HG03159 (cell line): Measurements from ENCODE around the gene KRTAP19-8.

Experiments
- ATAC-seq: cut with Tn5 transposase; IDR thresholded peaks from one replicate; pipeline ENCODE4 v1.9.1; 2021; ENCODE audit warnings: mild to moderate bottlenecking, moderate library complexity; ENCODE audit not compliant: unreplicated experiment

The KRTAP19-8 gene

DNA sequence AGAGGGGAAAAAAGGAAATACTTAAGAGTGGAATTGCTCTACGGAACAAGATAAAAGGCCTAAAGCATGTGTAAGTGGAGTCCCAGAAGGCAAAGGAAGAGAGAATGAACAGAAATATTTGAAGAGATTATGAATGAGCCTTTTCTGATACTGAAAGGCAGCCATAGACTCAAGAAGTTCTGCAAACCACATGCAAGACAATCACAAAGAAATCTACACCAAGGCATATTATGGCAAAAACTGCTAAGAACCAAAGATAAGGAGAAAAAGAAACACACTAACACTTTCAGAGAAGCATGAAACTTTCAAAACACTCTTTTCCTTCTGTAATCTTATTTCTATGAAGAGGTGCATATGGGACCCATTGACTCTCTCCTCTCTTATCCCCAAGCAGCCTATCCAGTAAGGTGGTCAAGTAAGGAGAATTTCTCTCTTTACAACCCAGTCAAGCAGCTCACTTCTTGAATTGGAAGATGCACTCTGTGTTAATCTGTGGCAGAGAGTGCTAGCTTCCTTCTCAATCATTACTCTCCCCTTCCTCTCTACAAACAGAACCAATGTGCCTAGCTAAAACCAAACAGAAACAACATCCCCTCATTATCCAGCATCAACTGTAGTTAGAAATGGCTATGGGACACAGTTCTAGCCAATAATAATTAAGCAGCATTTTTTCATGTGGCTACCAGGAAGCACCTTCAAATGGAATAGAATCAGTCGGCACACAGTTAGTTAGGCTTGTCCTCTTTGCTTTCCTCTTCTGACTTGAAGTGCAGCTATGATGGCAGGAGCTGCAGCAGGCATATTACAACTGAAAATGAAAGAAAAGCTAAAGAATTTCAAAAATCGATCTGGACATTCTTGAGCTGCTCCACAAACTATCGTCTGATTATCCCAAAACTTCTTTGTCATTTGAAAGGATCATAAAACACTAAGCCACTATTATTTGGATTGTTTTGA is 25.9 kb downstream of the KRTAP19-8 start:
- no peak for ATAC-seq

DNA sequence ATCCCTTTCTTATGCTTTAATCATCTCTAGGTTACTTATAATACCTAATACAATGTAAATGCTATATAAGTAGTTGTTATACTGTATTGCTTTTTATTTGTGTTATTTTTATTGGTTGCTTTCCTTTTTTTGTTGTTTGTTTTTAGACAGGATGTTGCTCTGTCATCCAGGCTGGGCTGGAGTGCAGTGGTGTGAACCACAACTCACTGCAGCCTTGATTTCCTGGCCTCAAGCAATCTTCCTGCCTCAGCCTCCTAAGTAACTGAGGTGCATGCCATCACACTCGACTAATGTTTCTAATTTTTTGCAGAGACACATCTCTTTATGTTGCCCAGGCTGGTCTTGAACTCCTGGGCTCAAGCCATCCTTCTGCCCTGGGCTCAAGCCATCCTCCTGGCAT is 26.9 kb downstream of the KRTAP19-8 start:
- ATAC-seq = no peak

DNA sequence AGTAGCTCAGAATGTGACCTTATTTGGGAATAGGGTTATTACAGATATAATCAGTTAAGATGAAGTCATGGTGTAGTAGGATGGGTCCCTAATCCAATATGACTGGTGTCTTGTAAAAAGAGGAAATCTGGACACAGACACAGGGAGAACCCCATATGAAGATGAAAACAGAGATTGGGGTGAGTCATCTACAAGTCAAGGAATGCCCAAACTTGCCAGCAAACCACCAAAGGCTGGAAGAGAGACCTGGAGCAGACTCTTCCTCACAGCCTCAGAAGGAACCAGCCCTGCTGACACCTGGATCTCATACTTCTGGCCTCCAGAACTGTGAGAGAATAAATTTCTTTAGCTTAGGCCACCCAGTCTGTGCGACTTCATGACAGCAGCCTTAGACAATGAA is 29.9 kb downstream of the KRTAP19-8 start:
- ATAC-seq = no peak

DNA sequence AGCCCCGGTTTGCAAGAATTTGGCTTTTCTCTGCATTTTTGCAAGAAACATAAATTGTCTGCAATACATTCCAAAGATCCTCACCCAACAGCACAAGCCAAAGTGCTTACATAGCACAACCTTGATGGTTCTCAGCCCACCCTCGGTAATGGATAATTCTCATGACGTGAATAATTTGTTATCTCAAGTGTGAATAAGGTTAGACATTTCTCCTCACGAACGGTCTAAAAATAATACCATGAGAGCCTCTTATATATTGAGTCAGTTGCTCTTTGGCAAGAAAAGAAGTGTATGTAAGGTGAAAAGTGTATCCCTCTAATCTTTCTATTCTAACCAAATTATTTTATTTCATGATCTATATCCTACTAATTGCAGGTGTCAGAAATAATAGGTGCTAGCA is 33.3 kb downstream of the KRTAP19-8 start:
- no peak for ATAC-seq

DNA sequence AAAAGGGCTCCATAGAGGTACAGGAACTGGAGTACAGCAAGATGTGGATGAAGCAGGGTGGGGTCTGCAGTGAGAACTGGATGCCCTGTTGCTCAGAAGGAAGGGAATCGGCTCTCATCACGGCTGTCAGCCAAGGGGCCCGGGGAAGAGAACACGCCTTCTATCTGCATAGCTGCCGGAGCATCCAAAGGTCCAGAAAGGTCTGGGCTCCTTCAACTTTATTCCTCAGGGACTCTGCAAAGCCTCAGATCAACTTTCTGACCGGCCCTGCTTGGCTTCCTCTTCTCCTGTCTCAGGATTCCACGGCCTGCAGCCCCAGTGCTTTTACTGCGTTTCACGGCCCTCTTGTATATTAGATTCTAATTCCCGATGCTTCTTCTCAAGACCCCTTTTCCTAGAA is 34.8 kb downstream of the KRTAP19-8 start:
- no peak for ATAC-seq

DNA sequence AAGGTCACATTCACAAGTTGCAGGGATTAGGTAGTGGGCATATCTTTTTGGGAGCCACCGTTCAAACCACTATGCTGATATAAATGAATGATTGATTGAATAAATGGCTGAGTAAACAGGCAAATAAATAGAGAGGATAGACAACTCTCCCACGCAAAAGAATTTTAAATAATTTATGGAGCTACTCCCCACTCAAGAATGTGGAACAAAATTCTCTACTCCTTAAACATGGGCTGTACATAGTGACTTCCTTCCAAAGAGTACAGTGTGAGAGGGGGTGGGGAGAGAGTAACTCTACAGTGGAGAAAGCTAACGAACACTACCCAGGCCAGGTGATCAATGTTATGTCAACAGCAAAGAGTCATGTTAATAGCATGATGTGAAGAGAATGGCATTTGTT is 40.7 kb downstream of the KRTAP19-8 start:
- no peak for ATAC-seq

DNA sequence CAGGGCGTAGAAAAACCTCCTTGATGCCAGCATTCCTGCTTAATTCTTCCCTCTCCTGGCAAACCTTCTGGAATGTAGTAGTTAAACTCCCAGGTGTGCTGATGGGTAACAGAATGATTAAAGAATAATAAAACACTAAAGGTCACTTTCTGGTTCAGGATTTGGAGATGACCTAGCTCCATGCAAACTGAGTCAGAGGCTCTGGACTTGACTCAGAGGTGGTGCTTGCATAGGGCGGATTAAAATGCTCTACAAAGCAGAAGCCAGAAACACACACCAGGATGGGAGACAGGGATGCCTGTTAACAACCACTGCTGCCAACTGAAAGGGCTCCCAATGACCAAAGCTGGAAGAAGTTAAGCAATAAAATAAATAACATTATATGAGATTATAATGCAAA is 41.5 kb downstream of the KRTAP19-8 start:
- no peak for ATAC-seq

DNA sequence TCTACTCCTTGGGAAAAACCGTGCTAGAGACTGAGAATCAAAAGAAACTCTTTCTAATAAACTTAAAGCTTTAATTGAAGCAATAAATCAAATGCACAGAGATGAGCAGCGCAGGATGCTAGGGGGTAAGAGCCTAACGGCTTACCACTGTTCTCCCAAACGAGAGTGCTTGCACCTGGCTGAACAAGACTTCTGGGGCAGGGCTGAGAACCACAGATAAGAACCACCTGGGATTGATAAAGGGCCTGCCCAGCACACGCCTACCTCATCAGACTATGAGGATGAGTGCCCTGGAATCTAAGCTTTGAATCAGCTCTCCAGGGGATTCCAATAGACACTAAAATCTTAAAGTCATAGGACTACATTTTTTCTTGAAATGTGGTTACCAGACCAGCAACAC is 43.3 kb downstream of the KRTAP19-8 start:
- ATAC-seq = no peak

DNA sequence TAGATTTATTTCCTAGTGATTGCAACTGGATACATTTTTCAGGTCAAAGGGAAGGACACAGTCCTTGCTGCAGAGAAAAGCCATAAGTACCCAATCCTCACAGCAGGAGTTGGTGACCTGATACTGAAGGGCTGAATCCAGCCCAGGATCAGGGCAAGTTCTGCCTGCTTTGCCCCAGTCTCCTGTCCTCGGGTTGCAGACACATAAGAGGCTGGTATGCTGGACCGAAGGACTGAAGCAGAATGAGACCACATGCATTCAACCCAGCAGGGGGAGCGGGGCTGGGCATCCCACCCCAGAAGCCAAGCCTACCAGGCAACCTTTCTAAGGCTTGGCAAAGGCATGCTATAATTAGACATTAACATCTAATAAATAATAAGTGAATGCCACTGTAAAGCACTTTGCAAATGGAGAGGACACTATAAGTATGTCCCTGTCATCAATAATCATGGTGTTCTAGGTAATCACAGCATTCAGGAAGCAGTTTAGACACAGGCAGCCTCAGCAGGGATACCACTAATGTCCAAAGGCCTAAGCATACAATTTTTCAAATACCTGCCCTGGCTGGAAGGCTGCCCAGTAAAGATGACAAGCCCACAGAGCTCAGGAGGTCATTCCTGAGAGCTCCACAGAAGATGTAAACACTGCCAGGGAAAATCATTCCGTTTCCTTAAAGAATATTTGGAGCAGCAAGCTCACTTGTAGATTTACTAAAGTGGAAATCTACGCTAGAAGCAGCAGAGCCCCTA is 47.6 kb downstream of the KRTAP19-8 start:
- no peak for ATAC-seq

DNA sequence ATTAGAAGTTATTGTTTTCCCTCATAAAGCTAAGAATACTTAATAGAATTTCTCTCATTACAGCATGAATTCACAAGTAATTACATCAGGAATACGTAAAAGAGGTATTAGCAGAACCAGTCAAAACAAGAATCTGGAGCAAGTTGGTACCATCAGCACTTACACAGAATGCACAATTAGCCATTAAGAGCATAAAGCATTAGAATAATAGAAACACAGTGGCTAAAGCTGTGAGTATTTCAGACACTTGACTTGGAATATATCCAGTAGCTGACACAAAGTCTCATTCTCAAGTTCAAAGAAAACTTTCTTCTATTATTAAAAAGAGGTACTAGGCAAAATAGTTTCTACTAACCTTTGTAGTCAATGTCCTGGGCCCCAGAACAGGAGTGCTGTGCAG is 49.6 kb downstream of the KRTAP19-8 start:
- no peak for ATAC-seq
